GM19452 (cell line): ENCODE results near the gene FSIP1.
A peak's percentile ranks its signal among the peaks of the same experiment; 100 is the strongest.

Source experiments
- ATAC-seq: cut with Tn5 transposase; IDR thresholded peaks from one replicate; pipeline ENCODE4 v1.9.1; 2021; ENCODE audit not compliant: unreplicated experiment

Gene FSIP1

GRCh38 chr15:39585871-39586301 lies 196.8 kb downstream of the FSIP1 start:
- no peak for ATAC-seq

GRCh38 chr15:39585389-39585841 lies 197.2 kb downstream of the FSIP1 start:
- ATAC-seq = no peak

GRCh38 chr15:39584662-39585388 lies 197.8 kb downstream of the FSIP1 start:
- no peak for ATAC-seq

GRCh38 chr15:39584266-39584659 lies 198.4 kb downstream of the FSIP1 start:
- ATAC-seq = no peak

- no peak for ATAC-seq
These were observed 198.9 kb downstream of the FSIP1 start for GRCh38 chr15:39583596-39584265.

- no peak for ATAC-seq
These were observed 199.6 kb downstream of the FSIP1 start for GRCh38 chr15:39582977-39583595.

- no peak for ATAC-seq
These were observed 200.2 kb downstream of the FSIP1 start for GRCh38 chr15:39582286-39582976.

GRCh38 chr15:39581793-39582285 lies 200.8 kb downstream of the FSIP1 start:
- ATAC-seq = no peak

- no peak for ATAC-seq
These were observed 201.3 kb downstream of the FSIP1 start for GRCh38 chr15:39581242-39581792.

- no peak for ATAC-seq
These were observed 202.0 kb downstream of the FSIP1 start, which contains the start of gene THBS1 for GRCh38 chr15:39580485-39581241. Gene THBS1 (plus strand): TSS chr15:39581079. CDS start chr15:39581858, 779 bp downstream.

- peak; percentile 96 for ATAC-seq
These were observed 202.5 kb downstream of the FSIP1 start for GRCh38 chr15:39580117-39580484.

- ATAC-seq = no peak
These were observed 203.0 kb downstream of the FSIP1 start for GRCh38 chr15:39579487-39580116.

GRCh38 chr15:39578851-39579486 lies 203.7 kb downstream of the FSIP1 start:
- no peak for ATAC-seq

- no peak for ATAC-seq
These were observed 207.5 kb downstream of the FSIP1 start for GRCh38 chr15:39575180-39575579.

GRCh38 chr15:39574427-39574826 lies 208.2 kb downstream of the FSIP1 start:
- no peak for ATAC-seq

- ATAC-seq = no peak
These were observed 208.8 kb downstream of the FSIP1 start for GRCh38 chr15:39573844-39574243.

GRCh38 chr15:39573287-39573686 lies 209.4 kb downstream of the FSIP1 start:
- no peak for ATAC-seq

GRCh38 chr15:39565851-39566250 lies 216.8 kb downstream of the FSIP1 start:
- ATAC-seq = no peak

GRCh38 chr15:39564972-39565665 lies 217.5 kb downstream of the FSIP1 start:
- ATAC-seq = no peak
